Activated T-cell treated with anti-CD3 and anti-CD28 coated beads for 48 hours (primary cell): ENCODE measurements around the gene MT3.
"Not testable (repeated sequence)": the region's sequence is repeated elsewhere in the genome, so short reads cannot be mapped to it uniquely, and the experiment has no call there.

Experiments used
- DNase-seq: peaks from one replicate; pipeline ENCODE4 v3.0.0-alpha.2; 2020; ENCODE audit warnings: low read depth

The MT3 gene

GRCh38 chr16:56610017-56610608 is 20.8 kb downstream of the MT3 start:
- peak; percentile 75 for DNase-seq

- no peak for DNase-seq
Observed at GRCh38 chr16:56610609-56611111, 21.3 kb downstream of the MT3 start.

DNA sequence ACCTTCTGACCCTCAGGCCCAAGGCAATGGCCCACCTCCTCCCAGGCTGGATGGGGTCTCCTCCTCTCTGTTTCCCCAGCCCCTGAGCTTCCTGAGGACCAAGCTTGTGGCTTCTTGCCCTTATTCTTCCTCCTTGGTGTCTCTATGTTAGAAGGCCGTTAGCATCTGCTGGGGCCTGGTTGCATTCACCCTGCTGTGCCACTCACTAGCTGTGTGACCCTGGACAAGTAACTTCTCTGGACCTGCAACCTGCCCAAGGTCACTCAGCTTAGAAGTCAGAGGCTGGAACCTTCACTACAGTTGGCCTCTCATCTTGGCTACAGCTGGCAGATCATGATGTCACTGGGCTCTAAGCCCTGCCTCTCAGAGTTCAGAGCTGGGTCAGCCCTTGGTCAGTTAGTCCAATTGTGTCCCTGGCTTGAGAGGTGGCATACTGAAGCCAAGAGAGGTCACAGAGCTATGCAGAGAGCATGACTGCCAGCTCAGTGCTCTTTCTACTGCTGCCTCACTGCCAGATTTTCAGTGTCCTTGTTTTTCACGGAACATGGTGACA is 22.0 kb downstream of the MT3 start:
- DNase-seq = no peak

DNA sequence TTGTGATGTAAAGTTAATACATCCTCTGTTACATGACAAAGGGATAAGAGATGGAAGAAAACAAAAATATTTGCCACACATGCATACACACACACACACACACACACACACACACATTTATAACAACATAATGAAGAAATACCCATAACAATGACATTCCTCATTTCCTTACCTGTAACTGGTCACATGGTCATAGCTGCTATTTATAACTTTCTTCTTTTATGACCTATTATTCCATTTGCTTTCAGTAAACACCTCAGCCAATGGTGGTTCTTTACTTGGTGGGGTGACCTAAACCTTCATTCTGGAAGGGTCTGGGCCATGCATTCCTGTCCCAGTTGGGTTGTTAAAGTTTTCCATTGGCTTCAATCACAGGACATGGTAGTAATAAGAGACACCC is 24.4 kb downstream of the MT3 start:
- no peak for DNase-seq

- DNase-seq = no peak
Observed at GRCh38 chr16:56614549-56614991, 25.2 kb downstream of the MT3 start.

- DNase-seq = no peak
Observed at GRCh38 chr16:56615353-56615752, 26.0 kb downstream of the MT3 start.

- no peak for DNase-seq
Observed at GRCh38 chr16:56616608-56617211, 27.4 kb downstream of the MT3 start.

DNA sequence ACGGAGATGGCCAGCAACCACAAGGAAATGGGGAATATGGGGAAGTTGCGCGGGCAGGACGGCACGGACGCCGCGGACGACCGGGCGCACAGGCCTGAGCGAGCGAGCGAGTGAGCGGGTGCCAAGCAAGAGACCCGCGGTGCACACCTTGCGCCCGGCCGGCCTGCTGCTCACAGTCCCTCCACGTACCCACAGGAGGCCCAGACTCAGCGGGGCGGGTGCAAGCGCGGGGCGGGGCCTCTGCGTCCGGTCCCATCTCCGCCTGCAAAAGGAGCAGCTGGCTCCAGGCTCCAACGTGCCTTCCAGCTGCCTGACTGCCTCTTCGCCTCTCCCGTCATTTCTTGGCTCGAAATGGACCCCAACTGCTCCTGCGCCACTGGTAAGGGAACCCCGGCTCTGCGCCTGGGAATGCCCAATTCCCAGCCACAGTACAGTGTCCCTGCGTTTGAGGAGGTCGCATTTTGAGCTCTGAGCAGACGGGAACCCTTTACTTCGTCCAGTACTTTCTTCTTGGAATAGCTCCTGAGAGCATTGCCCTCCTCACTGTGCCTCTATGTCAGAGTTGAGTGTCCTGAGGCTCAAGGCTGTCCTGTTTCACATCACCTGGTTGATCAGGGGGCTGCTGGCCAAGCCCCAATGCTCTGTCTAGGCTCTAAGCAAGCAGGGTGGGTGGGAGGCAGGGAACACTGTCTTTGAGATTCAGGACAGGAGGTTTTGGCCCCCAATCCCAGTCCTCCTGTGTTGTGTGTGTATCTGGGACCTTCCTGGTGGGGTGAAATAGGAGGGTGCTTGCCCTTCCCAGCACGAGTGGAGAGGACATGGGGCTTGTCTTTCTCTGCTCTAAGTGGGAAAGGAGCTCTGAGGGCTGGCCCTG is 28.1 kb downstream of the MT3 start:
- peak; percentile 67 for DNase-seq

- DNase-seq = no peak
Observed at GRCh38 chr16:56618138-56618537, 28.8 kb downstream of the MT3 start.

DNA sequence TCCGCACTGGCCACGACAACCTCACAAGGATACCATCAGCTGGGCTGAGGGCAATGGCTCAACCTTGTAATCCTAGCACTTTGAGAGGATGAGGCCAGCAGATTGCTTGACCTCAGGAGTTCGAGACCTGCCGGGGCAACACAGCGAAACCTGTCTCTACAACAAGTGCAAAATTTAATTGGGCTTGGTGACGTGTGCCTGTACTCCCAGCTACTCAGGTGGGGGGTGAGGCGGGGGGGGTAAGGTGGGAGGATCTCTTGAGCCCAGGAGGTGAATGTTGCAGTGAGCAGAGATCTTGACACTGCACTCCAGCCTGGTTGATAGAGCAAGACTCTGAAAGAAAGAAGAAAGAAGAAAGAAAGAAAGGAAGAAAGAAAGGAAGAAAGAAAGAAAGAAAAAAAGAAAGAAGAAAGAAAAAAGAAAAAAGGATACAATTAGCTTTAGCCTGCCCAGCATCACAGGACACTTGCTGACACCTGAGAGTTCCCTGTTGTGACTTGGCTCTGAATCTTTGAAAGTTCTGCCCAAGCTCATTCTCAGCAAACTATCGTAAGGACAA is 31.1 kb downstream of the MT3 start:
- DNase-seq = no peak

GRCh38 chr16:56621665-56622445 is 32.5 kb downstream of the MT3 start:
- DNase-seq = not testable (repeated sequence)

GRCh38 chr16:56623184-56623583 is 33.9 kb downstream of the MT3 start:
- not testable (repeated sequence) for DNase-seq

- DNase-seq = no peak
Observed at GRCh38 chr16:56623637-56624036, 34.3 kb downstream of the MT3 start.

GRCh38 chr16:56625140-56625942 is 36.0 kb downstream of the MT3 start, which contains the start of gene MT1E:
TSS of gene MT1E (plus strand) at chr16:56625781. CDS start at chr16:56625852, 71 bp downstream.
- DNase-seq = peak; percentile 74

DNA sequence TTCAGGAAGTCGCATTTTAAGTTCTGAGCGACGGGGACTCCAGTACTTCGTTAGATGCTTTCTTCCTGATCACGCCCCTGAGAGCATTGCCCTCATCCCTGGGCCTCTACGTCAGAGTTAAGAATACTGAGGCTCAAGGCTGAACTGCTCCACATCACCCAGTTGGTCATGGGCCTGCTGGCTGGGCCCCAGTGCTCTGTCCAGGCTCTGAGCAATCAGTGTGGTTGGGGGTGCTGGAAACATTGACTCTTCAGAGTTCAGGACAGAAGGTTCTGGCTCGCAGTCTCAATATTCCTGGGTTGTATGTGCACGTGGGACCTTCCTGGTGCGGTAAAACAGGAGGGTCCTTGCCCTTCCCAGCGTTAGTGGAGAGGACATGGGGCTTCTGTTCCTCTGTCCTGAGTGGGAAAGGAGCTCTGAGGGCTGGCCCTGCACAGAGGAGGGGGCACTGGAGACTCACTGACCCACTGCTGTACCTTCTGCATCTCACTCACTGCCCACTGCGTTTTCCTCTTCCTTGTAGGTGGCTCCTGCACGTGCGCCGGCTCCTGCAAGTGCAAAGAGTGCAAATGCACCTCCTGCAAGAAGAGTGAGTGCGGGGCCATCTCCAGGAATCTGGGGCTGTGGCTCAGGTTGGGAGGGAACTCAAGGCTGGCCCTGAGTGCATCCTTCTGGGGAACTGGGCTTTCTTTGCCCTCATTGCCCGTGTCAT is 36.8 kb downstream of the MT3 start:
- DNase-seq = no peak

DNA sequence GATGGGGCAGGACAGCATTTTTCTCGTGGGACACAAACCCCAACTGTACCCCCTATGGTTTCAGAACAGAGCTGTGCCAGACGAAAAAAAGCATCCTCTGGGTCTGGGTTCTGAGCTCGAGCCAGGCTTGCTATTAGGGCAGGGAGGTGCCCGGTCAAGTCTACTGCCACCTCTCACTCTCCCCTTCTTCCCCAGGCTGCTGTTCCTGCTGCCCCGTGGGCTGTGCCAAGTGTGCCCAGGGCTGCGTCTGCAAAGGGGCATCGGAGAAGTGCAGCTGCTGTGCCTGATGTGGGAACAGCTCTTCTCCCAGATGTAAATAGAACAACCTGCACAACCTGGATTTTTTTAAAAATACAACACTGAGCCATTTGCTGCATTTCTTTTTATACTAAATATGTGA is 37.4 kb downstream of the MT3 start:
- no peak for DNase-seq

DNA sequence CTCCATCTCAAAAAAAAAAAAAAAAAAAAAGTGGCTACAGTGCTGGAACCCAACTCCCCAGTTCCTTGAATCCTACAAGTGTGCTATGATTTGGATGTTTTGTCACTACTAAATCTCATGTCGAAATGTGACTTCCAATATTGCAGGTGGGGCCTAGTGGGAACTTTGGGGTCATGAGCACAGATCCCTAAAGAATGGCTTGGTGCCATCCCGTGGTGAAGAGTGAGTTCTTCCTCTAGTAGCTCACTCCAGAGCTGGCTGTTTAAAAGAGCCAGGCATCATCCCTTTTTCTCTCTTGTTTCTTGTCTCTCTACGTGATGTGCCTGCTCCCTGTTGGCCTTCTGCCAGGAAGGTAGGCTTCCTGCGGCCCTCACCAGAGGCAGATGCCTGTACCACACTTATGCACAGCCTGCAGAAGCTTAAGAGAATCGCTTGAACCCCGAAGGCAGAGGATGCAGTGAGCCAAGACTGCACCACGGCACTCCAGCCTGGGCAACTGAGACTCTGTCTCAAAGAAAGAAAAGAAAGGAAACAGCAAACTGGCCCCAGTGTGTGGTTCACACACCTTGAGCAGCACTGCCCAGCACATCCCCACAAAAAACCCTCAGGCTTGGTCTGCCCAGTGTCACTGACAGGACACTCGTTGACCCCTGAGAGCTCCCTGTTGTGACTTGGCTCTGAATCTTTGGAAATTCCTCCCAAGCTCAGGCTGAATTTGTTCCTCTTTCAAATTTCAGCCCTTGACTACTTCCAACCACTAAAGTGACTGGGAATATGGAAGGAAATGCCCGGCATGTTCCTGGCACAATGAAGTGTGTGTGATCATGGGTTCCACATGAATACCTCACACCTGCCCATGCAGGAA is 39.4 kb downstream of the MT3 start:
- no peak for DNase-seq

- DNase-seq = no peak
Observed at GRCh38 chr16:56629531-56629930, 40.2 kb downstream of the MT3 start.

- DNase-seq = no peak
Observed at GRCh38 chr16:56630134-56630533, 40.8 kb downstream of the MT3 start.
